Right atrium auricular region (tissue), 2 donors: ENCODE measurements around the gene NRG4. TPM values are rescaled to one million over a fixed set of nuclear protein-coding genes. Genes with fewer than 3 reads are reported as not detected.

Experiments
- DNase-seq: peaks from one replicate; pipeline ENCODE4 v3.0.0-alpha.2; 2019; ENCODE audit warnings: low spot score
- H3K27ac ChIP-seq, 2 donors: fragments of 200-600 bp; sonication (generic); 1 replicate in 1 of 2; 2 replicates in 1 of 2; pipeline ENCODE4 v1.5.1; 2016 to 2019
- H3K27me3 ChIP-seq, 2 donors: fragments of 200-600 bp; sonication (generic); one replicate each; pipeline versions ENCODE4 v1.5.1 to v1.6.0; 2017 to 2019
- H3K36me3 ChIP-seq: fragments of 200-600 bp; sonication (generic); one replicate; pipeline ENCODE4 v1.5.1; 2016
- H3K4me1 ChIP-seq, 2 donors: fragments of 200-600 bp; sonication (generic); one replicate each; pipeline versions ENCODE4 v1.5.1 to v1.6.0; 2017 to 2019
- H3K4me3 ChIP-seq, 2 donors: fragments of 200-600 bp; sonication (generic); 1 replicate in 1 of 2; 2 replicates in 1 of 2; pipeline ENCODE4 v1.5.1; 2017 to 2019; ENCODE audit warnings: mild to moderate bottlenecking in 1 of 2, moderate library complexity in 1 of 2
- H3K9me3 ChIP-seq, 2 donors: fragments of 200-600 bp; sonication (generic); one replicate each; pipeline ENCODE4 v1.5.1; 2019
- total RNA-seq, 2 donors: library from RNA; depleted of rRNA; stranded (reverse); fragments of >200 nt; gene quantifications; one replicate each; pipeline ENCODE4 v1.1.0, GENCODE V29; 2016
- TF ChIP-seq, protein P1 (sequence below), 2 donors: fragments of 200-600 bp; sonication (generic); IDR thresholded peaks; one replicate each; pipeline ENCODE4 v1.5.1; 2019; ENCODE audit warnings: antibody characterized with exemption in 2 of 2

NRG4 gene
- total RNA-seq, 2 donors from 2014 or later = 0.63 to 1.1 TPM

GRCh38 chr15:75928680-75929608, 83.3 kb downstream of the NRG4 start:
- Histone ChIP-seq H3K4me1 (peaks cover 0 to 10% of the 10 kb centered on the region in 2 donors), H3K36me3 (peaks cover 11% of the 10 kb centered on the region)
- DNase-seq = no peak

GRCh38 chr15:75927601-75928000, 84.6 kb downstream of the NRG4 start:
- H3K36me3 ChIP-seq = peaks cover 4% of the 10 kb centered on the region
- TF ChIP-seq, protein P1, sequence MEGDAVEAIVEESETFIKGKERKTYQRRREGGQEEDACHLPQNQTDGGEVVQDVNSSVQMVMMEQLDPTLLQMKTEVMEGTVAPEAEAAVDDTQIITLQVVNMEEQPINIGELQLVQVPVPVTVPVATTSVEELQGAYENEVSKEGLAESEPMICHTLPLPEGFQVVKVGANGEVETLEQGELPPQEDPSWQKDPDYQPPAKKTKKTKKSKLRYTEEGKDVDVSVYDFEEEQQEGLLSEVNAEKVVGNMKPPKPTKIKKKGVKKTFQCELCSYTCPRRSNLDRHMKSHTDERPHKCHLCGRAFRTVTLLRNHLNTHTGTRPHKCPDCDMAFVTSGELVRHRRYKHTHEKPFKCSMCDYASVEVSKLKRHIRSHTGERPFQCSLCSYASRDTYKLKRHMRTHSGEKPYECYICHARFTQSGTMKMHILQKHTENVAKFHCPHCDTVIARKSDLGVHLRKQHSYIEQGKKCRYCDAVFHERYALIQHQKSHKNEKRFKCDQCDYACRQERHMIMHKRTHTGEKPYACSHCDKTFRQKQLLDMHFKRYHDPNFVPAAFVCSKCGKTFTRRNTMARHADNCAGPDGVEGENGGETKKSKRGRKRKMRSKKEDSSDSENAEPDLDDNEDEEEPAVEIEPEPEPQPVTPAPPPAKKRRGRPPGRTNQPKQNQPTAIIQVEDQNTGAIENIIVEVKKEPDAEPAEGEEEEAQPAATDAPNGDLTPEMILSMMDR (IDR thresholded peaks at IDR 0.05) = no peak
- peaks cover 0 to 18% of the 10 kb centered on the region in 2 donors for H3K4me1 ChIP-seq
- no peak for DNase-seq
- no peak overlapping the region for H3K27ac ChIP-seq
- H3K9me3 ChIP-seq = no peaks in the 10 kb centered on the region
- H3K4me3 ChIP-seq = no peak overlapping the region
- no peaks in the 10 kb centered on the region for H3K27me3 ChIP-seq

More at GRCh38 chr15:75928680-75929608, 83.3 kb downstream of the NRG4 start:
- TF ChIP-seq, protein P1 (IDR thresholded peaks at IDR 0.05) = no peak
- no peaks in the 10 kb centered on the region for H3K9me3 ChIP-seq
- H3K27ac ChIP-seq = no peak overlapping the region
- no peaks in the 10 kb centered on the region for H3K27me3 ChIP-seq
- no peak overlapping the region for H3K4me3 ChIP-seq

- H3K4me3 ChIP-seq = no peak overlapping the region
Observed at GRCh38 chr15:75926931-75927330, 85.3 kb downstream of the NRG4 start.

DNA sequence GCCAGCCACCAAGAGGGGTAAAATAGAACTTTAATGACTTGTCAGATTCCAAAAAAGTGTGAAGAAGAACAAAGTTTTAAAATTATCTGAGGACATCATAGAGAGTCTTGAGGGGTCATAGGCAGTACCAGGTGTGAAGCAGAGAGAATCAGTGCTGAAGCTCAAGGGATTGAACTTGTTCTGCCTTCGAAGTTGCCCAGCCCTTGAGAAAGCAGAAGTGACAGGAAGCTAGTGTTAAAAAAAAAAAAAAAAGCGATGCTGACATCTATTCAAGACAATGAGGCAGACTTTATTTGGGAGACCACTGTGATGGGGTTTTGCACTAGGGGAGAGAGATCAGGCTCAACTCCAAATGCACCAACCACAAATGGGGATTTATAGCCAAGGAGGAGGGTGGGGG, 86.8 kb downstream of the NRG4 start:
- Histone ChIP-seq H3K27me3 (no peaks in the 10 kb centered on the region), H3K4me3 (no peak overlapping the region), H3K4me1 (peaks cover 0 to 27% of the 10 kb centered on the region in 2 donors), H3K27ac (no peak overlapping the region), H3K9me3 (no peaks in the 10 kb centered on the region), H3K36me3 (no peaks in the 10 kb centered on the region)
- no peak for DNase-seq
- TF ChIP-seq, protein P1 (IDR thresholded peaks at IDR 0.05) = no peak

More at GRCh38 chr15:75926931-75927330, 85.3 kb downstream of the NRG4 start:
- Histone ChIP-seq H3K9me3 (no peaks in the 10 kb centered on the region), H3K4me1 (peaks cover 0 to 25% of the 10 kb centered on the region in 2 donors), H3K36me3 (no peaks in the 10 kb centered on the region), H3K27ac (no peak overlapping the region), H3K27me3 (no peaks in the 10 kb centered on the region)
- TF ChIP-seq, protein P1 (IDR thresholded peaks at IDR 0.05) = no peak
- DNase-seq = no peak

DNA sequence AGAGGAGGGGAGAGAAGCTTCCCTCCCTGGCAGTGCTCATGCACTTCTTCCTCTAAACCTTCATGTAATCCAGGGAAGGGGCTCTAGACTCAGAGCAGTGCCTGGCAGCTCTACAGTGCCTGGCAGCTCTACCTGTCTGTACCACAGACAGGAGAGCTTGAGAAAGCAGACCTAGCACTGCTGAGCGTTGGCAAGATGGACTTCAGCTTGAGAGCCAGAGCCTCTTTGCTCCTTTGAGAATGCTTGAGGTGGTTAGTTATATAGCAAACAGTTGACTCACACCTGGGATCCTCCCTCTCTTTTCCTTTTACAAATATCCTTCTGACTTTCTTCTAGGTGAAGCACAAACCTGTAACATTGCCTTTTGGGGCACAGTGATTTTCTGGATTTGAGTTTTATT, 87.6 kb downstream of the NRG4 start:
- TF ChIP-seq, protein P1 (IDR thresholded peaks at IDR 0.05) = no peak
- no peaks in the 10 kb centered on the region for H3K36me3 ChIP-seq
- peaks cover 0 to 27% of the 10 kb centered on the region in 2 donors for H3K4me1 ChIP-seq
- H3K27ac ChIP-seq = no peak overlapping the region
- DNase-seq = no peak
- H3K27me3 ChIP-seq = no peaks in the 10 kb centered on the region
- H3K9me3 ChIP-seq = no peaks in the 10 kb centered on the region
- H3K4me3 ChIP-seq = no peak overlapping the region
